ENCODE results near the gene PBX3. TPM values are rescaled to one million over a fixed set of nuclear protein-coding genes. Genes with fewer than 3 reads are reported as not detected.

PBX3 gene
- total RNA-seq, 1 donor from 2014 or later = 48.6 TPM

- Histone ChIP-seq H3K27ac (no peak overlapping the region), H3K9me3 (no peaks in the 10 kb centered on the region), H3K4me1 (no peaks in the 10 kb centered on the region), H3K27me3 (no peaks in the 10 kb centered on the region), H3K36me3 (no peaks in the 10 kb centered on the region), H3K4me3 (no peak overlapping the region)
- peak; percentile 43 for ATAC-seq
- no peak for TF ChIP-seq CTCF (IDR thresholded peaks at IDR 0.05)
- intact Hi-C loops (cut with DNase I) = no loop called here
- DNase-seq = no peak
Observed at GRCh38 chr9:125732562-125732961, 14.6 kb upstream of the PBX3 start.

- TF ChIP-seq CTCF (IDR thresholded peaks at IDR 0.05) = no peak
- intact Hi-C loops (cut with DNase I) = no loop called here
- DNase-seq (no peak), ATAC-seq (no peak)
- Histone ChIP-seq H3K9me3 (no peaks in the 10 kb centered on the region), H3K4me1 (no peaks in the 10 kb centered on the region), H3K36me3 (no peaks in the 10 kb centered on the region), H3K4me3 (no peak overlapping the region), H3K27ac (no peak overlapping the region), H3K27me3 (no peaks in the 10 kb centered on the region)
Observed at GRCh38 chr9:125739436-125739835, 7.7 kb upstream of the PBX3 start.

GRCh38 chr9:125742657-125743056, 4.5 kb upstream of the PBX3 start:
- DNase-seq (no peak), ATAC-seq (no peak)
- Histone ChIP-seq H3K9me3 (no peaks in the 10 kb centered on the region), H3K36me3 (no peaks in the 10 kb centered on the region), H3K27me3 (no peaks in the 10 kb centered on the region), H3K27ac (no peak overlapping the region), H3K4me1 (peaks cover 10% of the 10 kb centered on the region), H3K4me3 (no peak overlapping the region)
- TF ChIP-seq CTCF (IDR thresholded peaks at IDR 0.05) = no peak
- intact Hi-C loops (cut with DNase I) = no loop called here

GRCh38 chr9:125743682-125744428, 3.3 kb upstream of the PBX3 start:
- intact Hi-C loops (cut with DNase I) = no loop called here
- no peaks in the 10 kb centered on the region for H3K36me3 ChIP-seq
- TF ChIP-seq CTCF (IDR thresholded peaks at IDR 0.05) = no peak

GRCh38 chr9:125744616-125745015, 2.6 kb upstream of the PBX3 start:
- Histone ChIP-seq H3K9me3 (no peaks in the 10 kb centered on the region), H3K36me3 (no peaks in the 10 kb centered on the region), H3K4me1 (peaks cover 16% of the 10 kb centered on the region), H3K4me3 (no peak overlapping the region), H3K27ac (no peak overlapping the region), H3K27me3 (no peaks in the 10 kb centered on the region)
- DNase-seq (no peak), ATAC-seq (no peak)
- intact Hi-C loops (cut with DNase I) = no loop called here
- no peak for TF ChIP-seq CTCF (IDR thresholded peaks at IDR 0.05)

More at GRCh38 chr9:125743682-125744428, 3.3 kb upstream of the PBX3 start:
- H3K27me3 ChIP-seq = no peaks in the 10 kb centered on the region
- H3K9me3 ChIP-seq = no peaks in the 10 kb centered on the region
- peaks cover 11% of the 10 kb centered on the region for H3K4me1 ChIP-seq
- no peak for DNase-seq
- H3K4me3 ChIP-seq = no peak overlapping the region
- no peak for ATAC-seq
- no peak overlapping the region for H3K27ac ChIP-seq

Data from upper lobe of right lung (tissue), 1 donor.